NOMO-1 (cell line): ENCODE measurements around the gene IFT25.

Experiments used
- DNase-seq, 2 experiments: peaks; one replicate each; lab custom pipeline; 2025; ENCODE audit not compliant: unreplicated experiment in 2 of 2; lab: John Stamatoyannopoulos, UW

Gene IFT25

DNA sequence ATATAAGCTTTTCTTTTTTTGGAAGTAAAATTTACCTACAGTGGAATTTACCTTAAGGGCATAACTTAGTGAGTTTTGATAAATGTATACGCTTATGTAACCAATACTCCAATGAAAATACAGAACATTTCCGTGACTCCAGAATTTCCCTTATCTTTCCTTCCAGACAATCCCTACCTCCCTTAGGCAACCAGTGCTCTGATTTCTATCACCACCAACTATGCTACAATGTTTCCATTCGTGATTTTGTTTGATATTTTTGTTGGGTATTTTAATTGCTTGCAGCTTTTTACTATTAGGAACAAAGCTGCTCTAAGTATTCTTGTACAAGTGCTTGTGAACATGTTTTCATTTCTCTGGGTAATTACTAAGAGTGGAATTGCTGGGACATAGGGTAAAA, 14.6 kb downstream of the IFT25 start:
- no peak for DNase-seq

DNA sequence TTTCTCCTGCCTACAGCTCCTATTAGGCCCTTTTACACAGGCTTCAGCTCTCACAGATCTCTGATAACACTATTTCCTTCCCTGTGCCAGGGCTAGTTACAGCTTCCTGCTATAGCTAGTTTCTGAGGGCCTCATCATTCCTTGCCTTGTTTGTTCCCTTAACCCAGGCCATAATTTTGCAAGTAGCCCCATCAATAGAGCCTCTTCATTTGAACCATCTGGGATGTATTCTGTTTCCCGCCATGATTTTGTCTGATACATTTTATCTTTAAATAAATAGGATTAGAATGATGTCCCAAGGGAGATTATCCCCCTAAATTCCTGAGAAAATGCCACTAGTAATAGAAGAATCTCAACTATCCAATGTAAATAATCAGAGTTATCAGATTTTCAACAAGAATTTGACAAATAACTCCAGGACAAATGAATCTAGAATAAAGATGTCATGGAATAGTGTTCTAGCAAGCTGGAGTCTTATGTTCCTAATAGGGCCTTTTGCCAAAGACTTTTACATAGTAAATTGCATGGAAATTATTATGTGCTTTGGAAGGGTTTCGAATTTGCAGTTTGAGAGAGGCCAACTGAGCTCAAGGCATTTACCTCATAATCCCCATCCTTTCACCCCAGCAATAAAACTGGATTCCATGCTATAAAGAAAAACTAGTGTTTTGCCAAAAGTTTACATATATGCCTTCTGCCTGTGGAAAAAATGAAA, 16.1 kb downstream of the IFT25 start:
- no peak for DNase-seq

- DNase-seq, result no peak
Measured at GRCh38 chr1:53927376-53927881, 18.1 kb downstream of the IFT25 start.

DNA sequence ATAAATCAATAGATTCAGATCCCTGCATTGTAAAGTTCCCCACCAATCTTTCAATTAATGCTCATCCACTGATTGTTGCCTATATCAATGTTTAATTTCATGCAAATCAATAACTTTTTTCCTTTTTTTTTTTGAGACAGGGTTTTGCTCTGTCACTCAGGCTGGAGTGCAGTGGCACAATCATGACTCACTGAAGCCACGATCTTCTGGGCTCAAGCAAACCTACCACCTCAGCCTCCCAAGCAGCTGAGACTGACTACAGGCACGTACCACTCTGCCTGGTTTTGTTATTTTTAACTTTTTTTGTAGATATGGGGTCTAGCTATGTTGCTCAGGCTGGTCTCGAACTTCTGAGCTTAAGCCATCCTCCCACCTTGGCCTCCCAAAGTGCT, 25.8 kb downstream of the IFT25 start:
- no peak for DNase-seq

- no peak for DNase-seq
Measured at GRCh38 chr1:53918343-53918742, 27.2 kb downstream of the IFT25 start.

DNA sequence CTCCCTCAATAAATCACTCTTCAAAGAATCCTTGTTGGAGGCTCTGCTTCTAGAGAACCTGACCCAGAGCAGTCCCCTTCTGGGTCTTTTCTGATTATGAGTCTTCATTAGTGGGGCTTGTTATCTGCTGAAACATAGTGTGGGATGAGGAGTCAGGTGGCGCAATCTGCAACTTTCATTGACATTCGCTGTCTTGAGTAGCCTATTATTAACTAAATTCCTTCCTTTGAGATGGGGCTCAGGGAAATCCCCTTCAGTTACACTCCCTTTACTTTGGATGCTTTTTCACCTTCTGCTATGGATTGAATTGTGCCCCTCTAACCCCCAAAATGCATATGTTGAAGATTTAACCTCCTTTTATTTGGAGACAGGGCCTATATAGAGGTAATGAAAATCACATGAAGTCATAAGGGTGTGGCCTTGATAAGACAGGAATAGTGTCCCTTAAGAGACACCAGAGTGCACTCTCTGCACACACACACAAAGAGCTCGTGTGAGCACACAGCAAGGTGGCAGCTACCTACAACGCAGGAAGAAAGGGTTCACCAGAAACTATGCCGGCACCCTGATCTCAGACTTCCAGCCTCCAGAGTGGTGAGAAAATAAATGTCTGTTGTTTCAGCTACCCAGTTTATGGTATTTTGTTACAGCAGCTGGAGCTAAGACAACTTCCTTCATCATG, 32.0 kb downstream of the IFT25 start:
- no peak for DNase-seq

DNA sequence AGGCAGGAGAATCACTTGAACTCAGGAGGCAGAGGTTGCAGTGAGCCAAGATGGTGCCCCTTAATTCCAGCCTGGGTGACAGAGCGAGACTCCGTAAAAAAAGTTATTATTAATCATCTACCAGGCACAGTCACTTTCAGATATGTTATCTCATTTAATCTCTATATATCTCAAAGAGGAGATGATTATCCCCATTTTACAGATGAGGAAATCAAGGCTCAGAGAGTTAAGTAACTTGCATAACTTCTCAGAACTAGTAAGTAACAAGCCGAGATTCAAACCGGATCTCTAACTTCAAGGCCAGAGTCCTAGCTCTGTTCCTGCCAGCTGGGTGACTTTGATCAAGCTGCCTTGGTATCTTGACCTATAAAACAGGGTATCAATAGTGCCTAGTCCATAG, 34.1 kb downstream of the IFT25 start:
- no peak for DNase-seq

GRCh38 chr1:53909946-53910345, 35.6 kb downstream of the IFT25 start:
- DNase-seq, result no peak

DNA sequence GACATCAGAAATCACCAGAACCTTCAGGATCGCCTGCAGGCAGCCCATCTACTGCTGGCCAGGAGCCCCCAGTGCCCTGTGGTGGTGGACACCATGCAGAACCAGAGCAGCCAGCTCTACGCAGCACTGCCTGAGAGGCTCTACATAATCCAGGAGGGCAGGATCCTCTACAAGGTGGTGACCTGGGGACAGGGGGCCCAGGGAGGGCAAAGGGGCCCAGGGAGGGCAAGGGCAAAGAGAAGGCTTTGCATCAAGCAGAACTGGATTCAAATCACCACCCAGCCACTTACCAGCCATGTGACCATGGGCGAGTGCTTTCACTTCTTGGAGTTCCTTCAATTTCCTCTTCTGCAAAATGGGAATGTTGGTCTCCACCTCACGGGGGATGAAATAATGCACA, 39.4 kb downstream of the IFT25 start:
- DNase-seq, result no peak

GRCh38 chr1:53905509-53905908, 40.0 kb downstream of the IFT25 start:
- no peak for DNase-seq

- DNase-seq, result no peak
Measured at GRCh38 chr1:53902235-53903138, 43.0 kb downstream of the IFT25 start.

GRCh38 chr1:53899708-53900107, 45.8 kb downstream of the IFT25 start:
- no peak for DNase-seq

GRCh38 chr1:53899206-53899628, 46.3 kb downstream of the IFT25 start:
- DNase-seq, result no peak

GRCh38 chr1:53896635-53897229, 48.8 kb downstream of the IFT25 start:
- DNase-seq, result no peak

- no peak for DNase-seq
Measured at GRCh38 chr1:53895421-53895820, 50.1 kb downstream of the IFT25 start.

- DNase-seq, result no peak
Measured at GRCh38 chr1:53894644-53895043, 50.9 kb downstream of the IFT25 start.

GRCh38 chr1:53893999-53894636, 51.4 kb downstream of the IFT25 start, which contains the start of gene DIO1:
Gene DIO1, plus strand, starts transcription at chr1:53894187. Its CDS starts 24 bp downstream, at chr1:53894211.
- no peak for DNase-seq

DNA sequence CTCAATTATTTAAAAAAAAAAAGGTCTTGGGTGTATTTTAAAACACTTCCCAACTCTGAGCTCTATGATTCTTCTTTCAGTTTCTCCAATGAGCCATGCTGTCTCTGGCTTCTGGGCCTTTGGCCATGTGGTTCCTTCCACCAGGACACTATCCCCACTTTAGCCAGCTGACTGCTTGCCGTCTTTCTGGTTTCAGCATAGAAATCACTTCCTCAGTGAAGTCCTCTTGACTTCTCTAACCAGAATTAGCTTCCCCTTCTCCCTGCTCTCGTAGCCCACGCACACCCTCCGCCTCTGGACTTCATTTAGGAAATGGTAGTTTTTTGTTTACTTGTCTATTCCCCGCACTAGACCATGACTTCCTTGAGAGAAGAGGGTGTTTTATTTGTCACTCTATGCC, 52.6 kb downstream of the IFT25 start:
- peak; percentile 58 to 65 for DNase-seq

DNA sequence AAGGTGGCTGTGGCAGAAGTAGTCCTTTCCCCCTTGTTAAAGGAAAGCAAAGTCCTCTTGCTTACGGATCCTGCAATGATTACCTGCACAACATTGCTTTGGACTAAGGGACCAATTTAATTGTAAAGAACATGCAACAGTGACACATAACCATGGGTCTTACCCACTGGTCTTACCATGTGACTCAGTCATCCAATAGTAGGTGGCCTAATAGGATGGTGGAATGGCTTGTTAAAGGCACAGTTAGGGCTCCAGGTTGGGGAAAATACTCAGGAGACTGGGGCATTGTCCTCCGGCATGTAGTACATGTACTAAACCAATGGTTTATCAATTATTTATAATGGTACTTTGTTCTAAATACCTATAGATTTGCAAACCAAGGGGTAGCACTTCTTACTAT, 53.8 kb downstream of the IFT25 start:
- no peak for DNase-seq

DNA sequence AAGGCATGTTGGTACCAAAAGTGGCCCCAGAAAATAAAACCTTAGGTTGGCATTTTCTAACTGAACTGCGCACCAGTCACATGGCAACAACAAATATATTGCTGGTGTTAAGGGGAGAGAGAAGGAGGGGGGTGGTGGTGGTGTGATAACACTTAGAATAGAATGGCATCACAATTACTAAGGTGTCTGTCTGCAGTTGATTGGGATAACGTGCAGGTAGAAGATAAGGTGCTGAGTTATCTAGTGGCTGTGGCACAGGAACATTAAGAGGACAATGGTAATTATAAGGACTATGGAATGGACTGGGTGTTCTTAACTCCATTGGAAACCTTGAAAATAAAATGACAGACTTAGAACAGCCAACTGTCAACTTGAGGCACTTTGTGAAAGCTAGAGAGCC, 54.5 kb downstream of the IFT25 start:
- DNase-seq, result no peak
